Measurements from ENCODE around the gene ITPKC. TPM values are rescaled to one million over a fixed set of nuclear protein-coding genes. Genes with fewer than 3 reads are reported as not detected.

ITPKC gene
- total and polyA plus RNA-seq, 4 donors = 6.3 to 12.0 (median 9.5) TPM

- Histone ChIP-seq H3K9me3 (ENCODE audit: control insufficient read depth, insufficient read depth, low read length) (no peaks in the 10 kb centered on the region), H3K27me3 (ENCODE audit: control insufficient read depth, insufficient read depth, low read length) (no peaks in the 10 kb centered on the region), H3K4me1 (ENCODE audit: control insufficient read depth, insufficient read depth, low read length) (no peaks in the 10 kb centered on the region), H3K36me3 (ENCODE audit: control insufficient read depth, insufficient read depth, low read length) (peaks cover 94% of the 10 kb centered on the region), H3K27ac (ENCODE audit: low read depth, low read length) (no peak overlapping the region), H3K4me3 (ENCODE audit: low read depth, low read length) (no peak overlapping the region)
- no peak for DNase-seq (ENCODE audit: low read depth in 4 of 6, low spot score in 6 of 6)
- 91% methylated on average over 4 of the region's 4 CpGs for WGBS (ENCODE audit: insufficient coverage)
These were observed 35.9 kb upstream of the ITPKC start for GRCh38 chr19:40681039-40681438.

GRCh38 chr19:40682431-40682964, 34.4 kb upstream of the ITPKC start:
- no peaks in the 10 kb centered on the region for H3K27me3 ChIP-seq (ENCODE audit: control insufficient read depth, insufficient read depth, low read length)
- 94% methylated on average over 9 of the region's 18 CpGs for WGBS (ENCODE audit: insufficient coverage)
- no peaks in the 10 kb centered on the region for H3K4me1 ChIP-seq (ENCODE audit: control insufficient read depth, insufficient read depth, low read length)
- H3K9me3 ChIP-seq (ENCODE audit: control insufficient read depth, insufficient read depth, low read length) = no peaks in the 10 kb centered on the region
- H3K36me3 ChIP-seq (ENCODE audit: control insufficient read depth, insufficient read depth, low read length) = peaks cover 92% of the 10 kb centered on the region
- H3K27ac ChIP-seq (ENCODE audit: low read depth, low read length) = no peak overlapping the region
- H3K4me3 ChIP-seq (ENCODE audit: low read depth, low read length) = no peak overlapping the region
- no peak for DNase-seq (ENCODE audit: low read depth in 4 of 6, low spot score in 6 of 6)

DNA sequence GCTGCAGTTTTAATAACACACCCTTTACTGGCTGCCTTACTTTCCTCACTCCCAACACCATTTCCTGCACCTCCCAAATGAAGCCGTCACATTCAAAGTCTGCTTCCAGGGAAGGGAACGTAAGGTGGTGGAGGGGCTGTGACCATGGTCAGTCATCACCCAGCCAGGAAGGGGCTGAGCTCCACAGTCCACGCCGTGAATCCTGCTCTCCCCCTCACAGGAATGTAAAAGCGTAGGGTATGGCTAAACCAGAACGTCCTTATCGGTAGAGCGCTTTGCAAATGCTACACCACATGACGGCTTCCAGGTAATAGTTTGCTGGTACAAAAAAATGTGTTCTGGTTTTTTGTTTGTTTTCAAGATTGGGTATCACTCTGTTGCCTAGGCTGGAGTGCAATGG, 33.5 kb upstream of the ITPKC start:
- H3K27ac ChIP-seq (ENCODE audit: low read depth, low read length) = no peak overlapping the region
- DNase-seq (ENCODE audit: low read depth in 4 of 6, low spot score in 6 of 6) = no peak
- H3K4me1 ChIP-seq (ENCODE audit: control insufficient read depth, insufficient read depth, low read length) = no peaks in the 10 kb centered on the region
- H3K4me3 ChIP-seq (ENCODE audit: low read depth, low read length) = no peak overlapping the region
- H3K9me3 ChIP-seq (ENCODE audit: control insufficient read depth, insufficient read depth, low read length) = no peaks in the 10 kb centered on the region
- H3K27me3 ChIP-seq (ENCODE audit: control insufficient read depth, insufficient read depth, low read length) = no peaks in the 10 kb centered on the region
- H3K36me3 ChIP-seq (ENCODE audit: control insufficient read depth, insufficient read depth, low read length) = peaks cover 82% of the 10 kb centered on the region
- 40% methylated on average over 2 of the region's 9 CpGs for WGBS (ENCODE audit: insufficient coverage)

DNA sequence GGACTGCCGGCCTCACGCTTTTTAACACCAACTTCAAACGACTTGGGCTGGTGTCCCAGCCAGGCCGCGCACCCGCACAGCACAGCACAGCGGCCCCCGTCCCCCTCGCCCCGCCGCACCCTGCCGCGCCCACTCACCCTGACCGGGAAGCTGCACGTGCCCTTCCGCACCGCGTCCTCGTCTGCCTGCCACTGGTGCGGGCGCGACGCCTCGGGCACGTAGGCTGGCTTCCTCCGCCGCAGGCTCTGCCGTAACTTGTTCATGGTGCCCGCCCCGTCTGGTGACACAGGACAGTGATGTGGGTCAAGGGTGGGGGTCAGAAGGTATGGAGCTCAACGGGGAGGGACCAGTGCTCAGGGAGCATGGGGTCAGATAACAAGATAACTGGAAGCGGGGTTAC, 32.6 kb upstream of the ITPKC start:
- no peak for DNase-seq (ENCODE audit: low read depth in 4 of 6, low spot score in 6 of 6)
- H3K27me3 ChIP-seq (ENCODE audit: control insufficient read depth, insufficient read depth, low read length) = no peaks in the 10 kb centered on the region
- no peak overlapping the region for H3K27ac ChIP-seq (ENCODE audit: low read depth, low read length)
- H3K4me1 ChIP-seq (ENCODE audit: control insufficient read depth, insufficient read depth, low read length) = peaks cover 1% of the 10 kb centered on the region
- no peak overlapping the region for H3K4me3 ChIP-seq (ENCODE audit: low read depth, low read length)
- peaks cover 74% of the 10 kb centered on the region for H3K36me3 ChIP-seq (ENCODE audit: control insufficient read depth, insufficient read depth, low read length)
- 98% methylated on average over 32 of the region's 32 CpGs for WGBS (ENCODE audit: insufficient coverage)
- H3K9me3 ChIP-seq (ENCODE audit: control insufficient read depth, insufficient read depth, low read length) = no peaks in the 10 kb centered on the region

DNA sequence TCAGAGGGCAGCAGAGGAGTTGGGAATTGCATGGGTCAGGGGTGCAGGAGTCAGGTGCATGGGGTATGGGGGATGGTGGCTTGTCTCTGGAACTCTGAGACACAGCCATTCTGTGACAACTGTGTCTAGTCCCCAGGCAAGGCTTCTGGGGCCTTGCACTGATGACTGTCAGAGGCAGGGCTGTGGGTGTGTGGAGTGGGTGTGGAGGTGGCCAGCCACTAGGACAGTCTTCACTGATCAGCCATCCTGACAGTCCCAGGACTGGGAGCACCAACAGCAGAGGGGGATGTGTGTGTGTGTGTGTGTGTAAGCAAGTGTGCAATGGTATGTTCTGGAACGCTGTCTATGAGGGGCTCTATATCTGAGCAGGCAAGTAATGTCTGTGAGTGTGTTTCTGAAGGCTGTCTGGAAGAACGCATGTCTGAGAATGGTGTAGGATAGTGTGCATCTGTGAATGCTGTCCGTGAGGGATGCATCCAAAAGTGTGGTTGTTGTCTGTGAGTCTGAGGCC, 31.8 kb upstream of the ITPKC start:
- peaks cover 9% of the 10 kb centered on the region for H3K4me1 ChIP-seq (ENCODE audit: control insufficient read depth, insufficient read depth, low read length)
- H3K27me3 ChIP-seq (ENCODE audit: control insufficient read depth, insufficient read depth, low read length) = no peaks in the 10 kb centered on the region
- no peak overlapping the region for H3K4me3 ChIP-seq (ENCODE audit: low read depth, low read length)
- WGBS (ENCODE audit: insufficient coverage) = 94% methylated on average over 3 of the region's 3 CpGs
- H3K27ac ChIP-seq (ENCODE audit: low read depth, low read length) = no peak overlapping the region
- H3K9me3 ChIP-seq (ENCODE audit: control insufficient read depth, insufficient read depth, low read length) = no peaks in the 10 kb centered on the region
- DNase-seq (ENCODE audit: low read depth in 4 of 6, low spot score in 6 of 6) = no peak
- peaks cover 68% of the 10 kb centered on the region for H3K36me3 ChIP-seq (ENCODE audit: control insufficient read depth, insufficient read depth, low read length)

DNA sequence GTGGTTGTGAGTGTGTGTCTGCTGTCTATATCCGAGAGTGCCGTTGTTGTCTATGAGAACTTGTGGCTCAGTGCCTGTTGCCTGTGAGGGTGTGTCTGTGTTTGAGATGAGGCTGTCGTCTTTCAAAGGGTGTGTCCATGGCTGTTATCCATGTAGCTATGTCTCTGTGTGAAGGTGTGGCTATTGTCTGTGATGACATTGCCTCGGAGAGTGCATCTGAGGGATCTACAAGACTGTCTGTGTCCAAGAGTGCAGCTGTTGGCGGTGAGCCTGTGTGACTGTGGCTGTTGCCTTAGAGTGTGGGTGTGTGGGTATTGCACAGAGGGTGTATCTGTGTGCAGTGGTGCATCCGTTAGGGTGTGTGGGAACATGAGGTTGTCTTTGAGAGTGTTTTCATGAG, 31.3 kb upstream of the ITPKC start:
- WGBS (ENCODE audit: insufficient coverage) = 87% methylated on average over 6 of the region's 6 CpGs
- peaks cover 66% of the 10 kb centered on the region for H3K36me3 ChIP-seq (ENCODE audit: control insufficient read depth, insufficient read depth, low read length)

GRCh38 chr19:40686882-40687524, 29.9 kb upstream of the ITPKC start:
- Histone ChIP-seq H3K27me3 (ENCODE audit: control insufficient read depth, insufficient read depth, low read length) (no peaks in the 10 kb centered on the region), H3K4me1 (ENCODE audit: control insufficient read depth, insufficient read depth, low read length) (peaks cover 24% of the 10 kb centered on the region), H3K9me3 (ENCODE audit: control insufficient read depth, insufficient read depth, low read length) (no peaks in the 10 kb centered on the region), H3K36me3 (ENCODE audit: control insufficient read depth, insufficient read depth, low read length) (peaks cover 61% of the 10 kb centered on the region), H3K4me3 (ENCODE audit: low read depth, low read length) (no peak overlapping the region), H3K27ac (ENCODE audit: low read depth, low read length) (peak overlapping the region; percentile 42)
- 80% methylated on average over 9 of the region's 14 CpGs for WGBS (ENCODE audit: insufficient coverage)
- DNase-seq (ENCODE audit: low read depth in 4 of 6, low spot score in 6 of 6) = no peak

More for the DNA sequence above, 31.3 kb upstream of the ITPKC start:
- Histone ChIP-seq H3K9me3 (ENCODE audit: control insufficient read depth, insufficient read depth, low read length) (no peaks in the 10 kb centered on the region), H3K4me1 (ENCODE audit: control insufficient read depth, insufficient read depth, low read length) (peaks cover 10% of the 10 kb centered on the region), H3K27me3 (ENCODE audit: control insufficient read depth, insufficient read depth, low read length) (no peaks in the 10 kb centered on the region), H3K4me3 (ENCODE audit: low read depth, low read length) (no peak overlapping the region), H3K27ac (ENCODE audit: low read depth, low read length) (no peak overlapping the region)
- no peak for DNase-seq (ENCODE audit: low read depth in 4 of 6, low spot score in 6 of 6)

DNA sequence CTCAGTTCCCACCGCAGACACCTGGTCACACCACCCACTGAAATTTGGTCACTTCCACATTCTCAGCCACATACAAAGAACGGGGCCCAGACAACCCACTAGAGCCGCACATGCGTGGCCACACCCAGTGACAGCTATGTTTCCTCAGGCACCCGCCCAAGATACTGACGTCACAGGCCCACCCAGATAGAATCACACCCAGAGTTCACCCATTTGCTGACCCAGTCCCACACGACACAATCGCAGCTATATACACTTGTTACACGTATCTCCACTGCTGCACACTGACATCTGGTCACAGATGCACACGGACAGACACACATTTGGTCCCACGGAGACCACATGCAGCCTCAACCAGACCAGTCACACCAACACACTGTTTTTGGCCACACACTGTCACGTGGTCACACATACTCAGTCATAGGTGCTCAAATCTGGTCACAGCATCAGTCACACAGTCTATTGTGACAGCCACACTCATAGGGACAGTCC, 29.3 kb upstream of the ITPKC start:
- Histone ChIP-seq H3K4me1 (ENCODE audit: control insufficient read depth, insufficient read depth, low read length) (peaks cover 30% of the 10 kb centered on the region), H3K27me3 (ENCODE audit: control insufficient read depth, insufficient read depth, low read length) (no peaks in the 10 kb centered on the region), H3K9me3 (ENCODE audit: control insufficient read depth, insufficient read depth, low read length) (no peaks in the 10 kb centered on the region), H3K4me3 (ENCODE audit: low read depth, low read length) (no peak overlapping the region), H3K36me3 (ENCODE audit: control insufficient read depth, insufficient read depth, low read length) (peaks cover 61% of the 10 kb centered on the region), H3K27ac (ENCODE audit: low read depth, low read length) (peak overlapping the region; percentile 42)
- DNase-seq (ENCODE audit: low read depth in 4 of 6, low spot score in 6 of 6) = peak in 1 of 6 donors; percentile 66
- 70% methylated on average over 12 of the region's 12 CpGs for WGBS (ENCODE audit: insufficient coverage)

GRCh38 chr19:40688309-40688708, 28.6 kb upstream of the ITPKC start:
- H3K4me1 ChIP-seq (ENCODE audit: control insufficient read depth, insufficient read depth, low read length) = peaks cover 30% of the 10 kb centered on the region
- no peak overlapping the region for H3K27ac ChIP-seq (ENCODE audit: low read depth, low read length)
- peaks cover 61% of the 10 kb centered on the region for H3K36me3 ChIP-seq (ENCODE audit: control insufficient read depth, insufficient read depth, low read length)
- 75% methylated on average over 1 of the region's 1 CpG for WGBS (ENCODE audit: insufficient coverage)
- H3K9me3 ChIP-seq (ENCODE audit: control insufficient read depth, insufficient read depth, low read length) = no peaks in the 10 kb centered on the region
- no peak overlapping the region for H3K4me3 ChIP-seq (ENCODE audit: low read depth, low read length)
- DNase-seq (ENCODE audit: low read depth in 4 of 6, low spot score in 6 of 6) = no peak
- no peaks in the 10 kb centered on the region for H3K27me3 ChIP-seq (ENCODE audit: control insufficient read depth, insufficient read depth, low read length)

DNA sequence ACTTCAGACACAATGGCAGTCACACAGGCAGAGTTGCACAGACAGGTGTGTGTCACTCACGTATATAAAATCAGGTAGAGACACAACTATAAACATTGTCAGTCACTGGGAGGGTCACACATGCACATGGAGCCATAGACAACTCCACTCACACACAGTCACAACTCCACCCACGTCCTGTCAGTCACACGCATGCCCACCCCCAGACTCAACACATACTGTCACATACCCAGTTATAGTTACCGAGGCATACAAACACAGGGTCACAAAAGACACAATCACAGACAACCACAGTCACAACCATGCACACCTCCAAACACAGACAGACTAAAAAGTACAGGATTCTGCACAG, 27.9 kb upstream of the ITPKC start:
- peaks cover 61% of the 10 kb centered on the region for H3K36me3 ChIP-seq (ENCODE audit: control insufficient read depth, insufficient read depth, low read length)
- 26% methylated on average over 4 of the region's 4 CpGs for WGBS (ENCODE audit: insufficient coverage)
- peak overlapping the region; percentile 69 for H3K4me3 ChIP-seq (ENCODE audit: low read depth, low read length)
- no peak for DNase-seq (ENCODE audit: low read depth in 4 of 6, low spot score in 6 of 6)
- H3K27me3 ChIP-seq (ENCODE audit: control insufficient read depth, insufficient read depth, low read length) = no peaks in the 10 kb centered on the region
- peaks cover 30% of the 10 kb centered on the region for H3K4me1 ChIP-seq (ENCODE audit: control insufficient read depth, insufficient read depth, low read length)
- no peaks in the 10 kb centered on the region for H3K9me3 ChIP-seq (ENCODE audit: control insufficient read depth, insufficient read depth, low read length)
- H3K27ac ChIP-seq (ENCODE audit: low read depth, low read length) = peak overlapping the region; percentile 73
